Measurements from ENCODE around the gene DDB1. TPM values are rescaled to one million over a fixed set of nuclear protein-coding genes. Genes with fewer than 3 reads are reported as not detected.

DDB1 gene
- polyA plus RNA-seq, 2 donors: 51.3 to 78.7 TPM

DNA sequence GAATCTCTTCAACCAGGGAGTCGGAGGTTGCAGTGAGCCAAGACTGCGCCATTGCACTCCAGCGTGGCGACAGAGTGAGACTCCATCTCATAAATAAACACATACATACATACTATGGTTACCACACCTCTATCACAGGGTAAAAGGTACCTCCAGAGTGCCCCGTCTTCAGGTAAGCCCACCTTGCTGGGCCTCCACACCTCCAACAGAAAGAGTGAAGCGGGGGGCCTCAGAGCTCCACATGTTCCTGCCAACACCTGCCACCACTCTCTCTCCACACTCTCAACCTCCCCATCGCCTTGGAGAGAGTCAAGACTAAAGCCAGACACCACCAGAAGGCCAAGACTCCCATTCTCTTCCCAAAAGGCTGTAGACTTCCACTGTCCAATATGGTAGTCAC is 27.5 kb downstream of the DDB1 start:
- Histone ChIP-seq H3K4me1 (ENCODE audit: control insufficient read depth in 2 of 2, insufficient read depth in 2 of 2, low read length in 1 of 2) (no peaks in the 10 kb centered on the region), H3K36me3 (ENCODE audit: control insufficient read depth in 2 of 2, insufficient read depth in 2 of 2, low read length in 1 of 2) (peaks cover 26 to 62% of the 10 kb centered on the region in 2 donors), H3K4me3 (ENCODE audit: low read depth in 1 of 2, low read length in 2 of 2) (no peak overlapping the region), H3K9me3 (ENCODE audit: control insufficient read depth in 2 of 2, insufficient read depth in 1 of 2, low read depth in 1 of 2, low read length in 1 of 2) (no peaks in the 10 kb centered on the region), H3K27me3 (ENCODE audit: control insufficient read depth in 1 of 2, insufficient read depth in 2 of 2, low read length in 2 of 2) (no peaks in the 10 kb centered on the region), H3K27ac (ENCODE audit: low read depth in 2 of 2, low read length in 1 of 2) (no peak overlapping the region)
- WGBS, 2 donors: 95 to 96% methylated on average over 7 of the region's 7 CpGs

DNA sequence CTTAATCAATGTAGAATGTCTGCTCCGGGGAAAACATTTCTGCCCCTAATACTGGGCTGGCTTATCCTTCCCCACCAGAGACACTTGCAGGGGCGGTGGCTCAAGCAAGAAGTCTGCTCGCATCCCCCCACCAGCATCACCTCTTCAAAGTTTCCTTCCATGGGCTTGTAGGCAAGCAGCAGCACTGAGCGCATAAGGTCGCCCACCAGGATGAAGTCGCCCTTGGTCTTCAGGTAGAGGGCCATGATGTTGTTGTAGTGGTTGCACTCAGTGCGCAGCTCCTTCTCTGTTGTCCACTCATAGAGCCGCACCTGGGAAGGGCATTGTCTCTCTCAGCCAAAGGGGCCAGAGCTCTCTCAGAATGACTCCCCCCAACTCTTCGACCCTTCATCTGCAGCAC is 29.2 kb downstream of the DDB1 start:
- 97 to 99% methylated on average over 9 of the region's 9 CpGs for WGBS, 2 donors
- H3K9me3 ChIP-seq (ENCODE audit: control insufficient read depth in 2 of 2, insufficient read depth in 1 of 2, low read depth in 1 of 2, low read length in 1 of 2): no peaks in the 10 kb centered on the region
- no peak overlapping the region for H3K27ac ChIP-seq (ENCODE audit: low read depth in 2 of 2, low read length in 1 of 2)
- no peak overlapping the region for H3K4me3 ChIP-seq (ENCODE audit: low read depth in 1 of 2, low read length in 2 of 2)
- no peaks in the 10 kb centered on the region for H3K27me3 ChIP-seq (ENCODE audit: control insufficient read depth in 1 of 2, insufficient read depth in 2 of 2, low read length in 2 of 2)
- no peaks in the 10 kb centered on the region for H3K4me1 ChIP-seq (ENCODE audit: control insufficient read depth in 2 of 2, insufficient read depth in 2 of 2, low read length in 1 of 2)
- H3K36me3 ChIP-seq (ENCODE audit: control insufficient read depth in 2 of 2, insufficient read depth in 2 of 2, low read length in 1 of 2): peaks cover 15 to 63% of the 10 kb centered on the region in 2 donors

DNA sequence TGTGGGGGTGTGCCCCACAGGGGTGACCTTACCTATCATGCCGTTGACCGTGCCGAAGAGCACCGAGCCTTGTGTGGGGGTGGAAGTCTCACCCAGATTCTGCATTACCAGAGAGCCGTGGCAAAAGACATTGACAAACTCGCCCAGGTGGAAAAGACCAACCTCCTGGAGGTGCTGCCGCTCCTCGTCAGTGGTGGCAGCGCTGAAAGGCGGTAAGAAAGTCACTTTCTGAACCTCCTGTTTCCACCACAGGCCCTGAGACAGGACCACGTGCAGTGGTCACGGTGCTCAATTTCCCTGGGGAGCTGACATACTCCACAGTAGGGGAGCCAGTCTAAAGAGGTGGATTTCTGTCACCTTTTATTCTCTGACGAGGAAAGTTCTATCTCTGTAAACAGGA is 30.4 kb downstream of the DDB1 start:
- Histone ChIP-seq H3K9me3 (ENCODE audit: control insufficient read depth in 2 of 2, insufficient read depth in 1 of 2, low read depth in 1 of 2, low read length in 1 of 2) (no peaks in the 10 kb centered on the region), H3K27me3 (ENCODE audit: control insufficient read depth in 1 of 2, insufficient read depth in 2 of 2, low read length in 2 of 2) (no peaks in the 10 kb centered on the region), H3K36me3 (ENCODE audit: control insufficient read depth in 2 of 2, insufficient read depth in 2 of 2, low read length in 1 of 2) (peaks cover 11 to 55% of the 10 kb centered on the region in 2 donors), H3K4me3 (ENCODE audit: low read depth in 1 of 2, low read length in 2 of 2) (no peak overlapping the region), H3K27ac (ENCODE audit: low read depth in 2 of 2, low read length in 1 of 2) (no peak overlapping the region), H3K4me1 (ENCODE audit: control insufficient read depth in 2 of 2, insufficient read depth in 2 of 2, low read length in 1 of 2) (no peaks in the 10 kb centered on the region)
- 93% methylated on average over 13 of the region's 13 CpGs for WGBS, 2 donors

DNA sequence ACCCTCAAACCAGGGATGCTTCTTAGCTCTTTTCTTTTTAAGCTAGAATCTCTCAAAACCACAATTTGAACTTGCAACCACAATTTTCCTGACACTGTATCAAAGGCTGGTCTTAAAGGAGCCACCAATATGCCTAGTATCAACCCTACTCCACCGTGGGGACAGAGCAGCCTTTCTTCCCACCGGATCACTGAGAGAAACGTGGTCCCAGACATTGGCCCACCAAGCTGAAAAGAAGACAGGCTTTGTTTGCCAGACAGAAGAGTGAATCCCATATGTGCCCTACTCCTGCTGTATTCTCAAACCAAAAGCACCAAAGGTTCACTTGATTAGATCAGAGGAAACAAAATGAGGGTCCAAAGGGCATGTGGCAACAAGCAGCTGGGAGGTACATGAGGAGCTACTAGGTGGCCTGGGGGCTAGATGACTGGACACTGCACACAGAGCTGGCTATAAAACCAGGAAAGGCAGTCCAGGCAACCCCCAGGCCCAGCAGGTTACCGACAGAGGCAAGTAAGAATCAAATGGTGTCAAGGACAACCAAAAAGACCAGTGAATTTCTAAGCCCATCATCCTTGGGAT is 34.2 kb downstream of the DDB1 start:
- H3K27ac ChIP-seq (ENCODE audit: low read depth in 2 of 2, low read length in 1 of 2): no peak overlapping the region
- 74 to 91% methylated on average over 4 of the region's 4 CpGs for WGBS, 2 donors
- H3K36me3 ChIP-seq (ENCODE audit: control insufficient read depth in 2 of 2, insufficient read depth in 2 of 2, low read length in 1 of 2): peaks cover 6 to 36% of the 10 kb centered on the region in 2 donors

DNA sequence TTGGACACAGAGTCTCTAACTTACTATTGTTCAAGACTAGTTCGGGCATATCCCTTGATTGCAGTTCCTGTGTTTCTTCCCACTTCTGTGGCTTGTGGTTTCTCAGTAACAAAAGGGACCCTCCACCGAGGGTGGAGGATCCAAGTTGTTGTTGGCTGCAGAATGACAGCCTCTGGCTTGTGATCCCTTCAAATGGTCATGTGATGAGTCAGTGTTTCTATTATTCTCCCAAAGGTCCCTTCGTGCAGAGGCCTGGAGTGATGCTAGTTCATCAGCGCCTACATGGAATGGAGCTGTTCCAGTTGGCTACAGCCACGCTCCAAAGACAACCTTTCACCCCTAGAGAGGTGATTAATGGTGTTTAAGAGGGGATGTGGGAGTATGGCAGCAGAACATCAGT is 35.2 kb downstream of the DDB1 start:
- 18 to 29% methylated on average over 5 of the region's 5 CpGs for WGBS, 2 donors
- Histone ChIP-seq H3K27me3 (ENCODE audit: control insufficient read depth in 1 of 2, insufficient read depth in 2 of 2, low read length in 2 of 2) (no peaks in the 10 kb centered on the region), H3K27ac (ENCODE audit: low read depth in 2 of 2, low read length in 1 of 2) (peak overlapping the region in 1 of 2 donors; percentile 6), H3K9me3 (ENCODE audit: control insufficient read depth in 2 of 2, insufficient read depth in 1 of 2, low read depth in 1 of 2, low read length in 1 of 2) (no peaks in the 10 kb centered on the region), H3K4me1 (ENCODE audit: control insufficient read depth in 2 of 2, insufficient read depth in 2 of 2, low read length in 1 of 2) (peaks cover 4 to 18% of the 10 kb centered on the region in 2 donors), H3K36me3 (ENCODE audit: control insufficient read depth in 2 of 2, insufficient read depth in 2 of 2, low read length in 1 of 2) (peaks cover 4 to 29% of the 10 kb centered on the region in 2 donors), H3K4me3 (ENCODE audit: low read depth in 1 of 2, low read length in 2 of 2) (no peak overlapping the region)

More for the DNA sequence above, 34.2 kb downstream of the DDB1 start:
- no peaks in the 10 kb centered on the region for H3K9me3 ChIP-seq (ENCODE audit: control insufficient read depth in 2 of 2, insufficient read depth in 1 of 2, low read depth in 1 of 2, low read length in 1 of 2)
- H3K4me1 ChIP-seq (ENCODE audit: control insufficient read depth in 2 of 2, insufficient read depth in 2 of 2, low read length in 1 of 2): peaks cover 4 to 15% of the 10 kb centered on the region in 2 donors
- H3K27me3 ChIP-seq (ENCODE audit: control insufficient read depth in 1 of 2, insufficient read depth in 2 of 2, low read length in 2 of 2): no peaks in the 10 kb centered on the region
- no peak overlapping the region for H3K4me3 ChIP-seq (ENCODE audit: low read depth in 1 of 2, low read length in 2 of 2)

DNA sequence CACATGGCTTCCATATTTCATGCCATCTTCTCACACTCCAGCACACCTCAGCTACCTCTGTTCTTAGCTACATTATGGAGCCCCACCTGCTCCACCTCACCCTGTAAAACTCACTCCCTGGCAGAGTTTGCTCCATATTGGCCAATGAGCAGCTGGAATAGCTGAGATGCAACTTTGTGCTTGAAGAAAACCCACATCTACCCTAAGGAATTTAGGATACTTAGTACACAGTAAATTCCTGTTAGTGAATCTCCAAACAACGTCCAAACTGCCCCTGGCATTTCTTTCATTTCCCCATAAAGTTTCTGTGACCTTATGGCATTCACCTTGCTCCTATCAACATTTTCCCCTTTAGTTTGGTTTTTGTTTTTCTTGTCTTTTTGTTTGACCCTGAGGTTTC is 35.6 kb downstream of the DDB1 start:
- H3K9me3 ChIP-seq (ENCODE audit: control insufficient read depth in 2 of 2, insufficient read depth in 1 of 2, low read depth in 1 of 2, low read length in 1 of 2): no peaks in the 10 kb centered on the region
- H3K4me1 ChIP-seq (ENCODE audit: control insufficient read depth in 2 of 2, insufficient read depth in 2 of 2, low read length in 1 of 2): peaks cover 4 to 18% of the 10 kb centered on the region in 2 donors
- no peaks in the 10 kb centered on the region for H3K27me3 ChIP-seq (ENCODE audit: control insufficient read depth in 1 of 2, insufficient read depth in 2 of 2, low read length in 2 of 2)
- 24 to 50% methylated on average over 1 of the region's 1 CpG for WGBS, 2 donors
- H3K27ac ChIP-seq (ENCODE audit: low read depth in 2 of 2, low read length in 1 of 2): peak overlapping the region in 1 of 2 donors; percentile 21
- H3K36me3 ChIP-seq (ENCODE audit: control insufficient read depth in 2 of 2, insufficient read depth in 2 of 2, low read length in 1 of 2): peaks cover 3 to 25% of the 10 kb centered on the region in 2 donors
- no peak overlapping the region for H3K4me3 ChIP-seq (ENCODE audit: low read depth in 1 of 2, low read length in 2 of 2)

DNA sequence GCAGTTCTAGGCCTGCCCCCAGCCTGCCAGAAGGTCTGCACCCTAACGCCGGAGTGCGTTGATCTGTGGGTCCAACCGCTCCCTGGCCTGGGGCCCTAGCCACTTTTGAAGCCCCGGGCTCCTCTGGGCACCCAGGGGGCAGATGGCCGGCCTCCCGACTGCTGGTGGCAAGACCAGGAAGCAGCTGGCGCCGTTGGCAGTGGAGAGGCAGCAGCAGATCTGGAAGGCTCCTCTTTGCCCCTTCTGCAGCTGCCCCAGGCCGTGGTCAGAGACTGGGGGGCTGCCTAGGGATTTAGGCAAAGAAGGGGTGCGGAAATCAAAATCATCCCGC is 37.3 kb downstream of the DDB1 start:
- peaks cover 4 to 18% of the 10 kb centered on the region in 2 donors for H3K4me1 ChIP-seq (ENCODE audit: control insufficient read depth in 2 of 2, insufficient read depth in 2 of 2, low read length in 1 of 2)
- WGBS, 2 donors: 57 to 62% methylated on average over 12 of the region's 12 CpGs
- H3K36me3 ChIP-seq (ENCODE audit: control insufficient read depth in 2 of 2, insufficient read depth in 2 of 2, low read length in 1 of 2): peaks cover 0 to 17% of the 10 kb centered on the region in 2 donors
- H3K9me3 ChIP-seq (ENCODE audit: control insufficient read depth in 2 of 2, insufficient read depth in 1 of 2, low read depth in 1 of 2, low read length in 1 of 2): no peaks in the 10 kb centered on the region
- peak overlapping the region in 1 of 2 donors; percentile 46 for H3K4me3 ChIP-seq (ENCODE audit: low read depth in 1 of 2, low read length in 2 of 2)
- no peaks in the 10 kb centered on the region for H3K27me3 ChIP-seq (ENCODE audit: control insufficient read depth in 1 of 2, insufficient read depth in 2 of 2, low read length in 2 of 2)
- no peak overlapping the region for H3K27ac ChIP-seq (ENCODE audit: low read depth in 2 of 2, low read length in 1 of 2)

DNA sequence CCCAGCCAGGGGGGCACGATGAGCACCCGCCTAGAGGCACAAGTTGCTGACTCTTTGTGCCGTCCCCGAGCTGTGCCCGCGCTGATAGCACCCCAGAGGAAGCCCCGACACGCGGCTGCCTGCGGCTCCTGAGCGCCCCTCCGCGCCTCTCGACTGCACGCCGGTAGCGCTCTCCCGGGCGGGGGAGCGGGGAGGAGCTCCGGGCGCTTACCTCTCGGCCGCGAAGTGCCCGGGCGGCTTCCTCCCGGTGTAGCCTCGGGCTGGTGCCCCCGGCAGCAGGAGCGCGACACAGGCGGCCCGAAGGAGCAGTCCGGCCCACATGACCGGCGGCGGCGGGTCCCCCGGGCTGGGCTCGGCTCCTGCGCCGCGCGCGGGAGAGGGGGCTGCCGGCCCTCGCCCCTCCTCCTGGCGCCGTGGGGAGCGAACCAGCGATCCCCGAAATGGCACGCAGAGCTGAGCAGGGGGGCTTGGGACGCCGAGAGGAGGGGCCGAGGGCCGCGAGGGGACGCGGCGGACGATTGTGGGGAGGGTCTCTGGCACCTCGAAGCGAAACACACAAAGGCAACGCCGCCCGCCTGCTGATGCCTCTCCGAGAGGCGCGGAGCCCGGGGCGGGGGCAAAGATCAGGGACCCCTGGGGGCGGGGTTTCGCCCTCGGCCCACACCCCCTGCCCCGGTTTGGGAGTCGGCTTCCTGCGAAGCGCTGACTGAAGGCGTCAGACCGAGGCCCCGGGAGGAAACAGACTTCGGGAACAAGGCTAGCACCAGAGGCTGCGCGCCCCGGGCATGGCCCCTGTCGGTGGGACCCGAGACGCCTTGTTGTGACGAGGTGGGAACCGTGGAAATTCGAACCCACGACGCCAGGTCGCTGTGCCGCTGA is 37.9 kb downstream of the DDB1 start, which contains the start of gene VWCE:
VWCE (minus strand) TSS at position 600 of the 879 bp plus-strand sequence; CDS start at position 321, 279 bp downstream.
- H3K27me3 ChIP-seq (ENCODE audit: control insufficient read depth in 1 of 2, insufficient read depth in 2 of 2, low read length in 2 of 2): no peaks in the 10 kb centered on the region
- H3K36me3 ChIP-seq (ENCODE audit: control insufficient read depth in 2 of 2, insufficient read depth in 2 of 2, low read length in 1 of 2): peaks cover 0 to 12% of the 10 kb centered on the region in 2 donors
- no peak within 1 kb of the TSS for H3K27ac ChIP-seq (ENCODE audit: low read depth in 2 of 2, low read length in 1 of 2)
- peak within 1 kb of the TSS; percentile 43 to 46 for H3K4me3 ChIP-seq (ENCODE audit: low read depth in 1 of 2, low read length in 2 of 2)
- WGBS, 2 donors: 4 to 5% methylated on average over 78 to 97 of the region's 97 CpGs
- H3K9me3 ChIP-seq (ENCODE audit: control insufficient read depth in 2 of 2, insufficient read depth in 1 of 2, low read depth in 1 of 2, low read length in 1 of 2): no peaks in the 10 kb centered on the region
- H3K4me1 ChIP-seq (ENCODE audit: control insufficient read depth in 2 of 2, insufficient read depth in 2 of 2, low read length in 1 of 2): peaks cover 4 to 18% of the 10 kb centered on the region in 2 donors

DNA sequence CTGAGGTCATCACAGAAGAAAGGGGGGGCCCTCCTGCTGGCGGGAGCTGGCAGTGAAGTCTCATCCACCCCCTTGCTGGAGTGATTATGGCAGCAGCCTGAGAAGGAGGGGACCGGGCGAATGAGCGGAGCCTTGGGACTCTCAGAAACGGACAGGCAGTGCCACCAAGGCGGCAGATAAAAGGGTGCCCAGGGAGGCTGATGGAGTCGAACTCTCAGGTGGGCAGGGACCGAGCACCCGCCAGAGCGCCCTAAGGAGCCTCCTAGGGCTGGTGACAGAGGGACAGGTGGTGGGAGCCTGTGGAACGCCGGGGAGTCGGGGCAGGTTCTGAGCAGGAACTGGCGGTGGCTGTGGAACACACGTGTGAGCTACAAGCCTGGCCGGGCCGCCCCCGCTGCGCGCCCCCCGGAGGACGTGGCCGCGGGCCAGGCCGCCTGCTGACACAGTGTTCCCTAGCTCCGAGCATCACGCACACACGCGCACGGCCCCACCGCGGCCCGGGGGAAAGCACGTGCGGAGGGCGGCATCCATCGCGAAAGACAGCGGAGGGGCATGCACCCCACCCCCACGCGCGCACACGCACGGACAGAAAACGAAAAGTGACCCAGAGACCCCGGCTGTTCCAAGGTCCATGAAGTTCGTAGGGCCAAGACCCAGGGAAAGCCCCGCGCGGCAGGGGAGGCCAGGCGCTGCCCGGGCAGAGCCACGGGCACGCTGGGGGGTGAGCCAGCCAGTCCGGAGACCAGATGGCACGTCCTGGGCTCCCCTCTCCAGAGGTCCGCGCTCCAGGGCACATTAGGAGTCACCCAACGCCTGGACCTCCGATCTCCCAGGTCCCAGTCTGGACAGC is 38.8 kb downstream of the DDB1 start:
- Histone ChIP-seq H3K27ac (ENCODE audit: low read depth in 2 of 2, low read length in 1 of 2) (no peak overlapping the region), H3K4me1 (ENCODE audit: control insufficient read depth in 2 of 2, insufficient read depth in 2 of 2, low read length in 1 of 2) (peaks cover 4 to 18% of the 10 kb centered on the region in 2 donors), H3K9me3 (ENCODE audit: control insufficient read depth in 2 of 2, insufficient read depth in 1 of 2, low read depth in 1 of 2, low read length in 1 of 2) (no peaks in the 10 kb centered on the region), H3K27me3 (ENCODE audit: control insufficient read depth in 1 of 2, insufficient read depth in 2 of 2, low read length in 2 of 2) (no peaks in the 10 kb centered on the region), H3K36me3 (ENCODE audit: control insufficient read depth in 2 of 2, insufficient read depth in 2 of 2, low read length in 1 of 2) (peaks cover 0 to 5% of the 10 kb centered on the region in 2 donors), H3K4me3 (ENCODE audit: low read depth in 1 of 2, low read length in 2 of 2) (peak overlapping the region; percentile 43 to 46)
- 1% methylated on average over 50 to 60 of the region's 60 CpGs for WGBS, 2 donors
